H9 (cell line): ENCODE results near the gene MRM3. TPM values are rescaled to one million over a fixed set of nuclear protein-coding genes. Genes with fewer than 3 reads are reported as not detected.

Experiments
- DNase-seq: peaks from one replicate; pipeline ENCODE4 v3.0.0-alpha.2; 2017
- H2AFZ ChIP-seq: one replicate; pipeline ENCODE4 v1.6.1; 2013; ENCODE audit warnings: mild to moderate bottlenecking, low read length, control low read depth, moderate library complexity
- H2AK5ac ChIP-seq: 2 replicates; pipeline ENCODE4 v1.6.1; 2013; ENCODE audit warnings: low read length, control low read depth, mixed read lengths; ENCODE audit not compliant: insufficient read length
- H2BK120ac ChIP-seq: one replicate; pipeline ENCODE4 v1.6.1; 2013; ENCODE audit warnings: low read depth, mild to moderate bottlenecking, low read length, control low read depth, inconsistent platforms; ENCODE audit not compliant: poor library complexity, severe bottlenecking
- H2BK12ac ChIP-seq: 2 replicates; pipeline ENCODE4 v1.6.1; 2013; ENCODE audit warnings: low read length, control low read depth, mixed read lengths, low read depth; ENCODE audit not compliant: insufficient read length
- H2BK15ac ChIP-seq: 2 replicates; pipeline ENCODE4 v1.6.1; 2013; ENCODE audit warnings: low read depth, low read length, control low read depth
- H2BK20ac ChIP-seq: one replicate; pipeline ENCODE4 v1.6.1; 2013; ENCODE audit warnings: low read depth, mild to moderate bottlenecking, low read length, control low read depth, inconsistent platforms; ENCODE audit not compliant: poor library complexity, severe bottlenecking
- H2BK5ac ChIP-seq: 2 replicates; pipeline ENCODE4 v1.6.1; 2013; ENCODE audit warnings: low read length, control low read depth, mixed read lengths; ENCODE audit not compliant: insufficient read length
- H3K14ac ChIP-seq: 2 replicates; pipeline ENCODE4 v1.6.1; 2013; ENCODE audit warnings: low read length, control low read depth; ENCODE audit not compliant: insufficient read depth
- H3K18ac ChIP-seq: 2 replicates; pipeline ENCODE4 v1.6.1; 2013; ENCODE audit warnings: low read depth, mild to moderate bottlenecking, mixed read lengths, low read length, control low read depth; ENCODE audit not compliant: insufficient read length
- H3K23ac ChIP-seq: 2 replicates; pipeline ENCODE4 v1.6.1; 2013; ENCODE audit warnings: low read length, control low read depth, mixed read lengths, low read depth; ENCODE audit not compliant: insufficient read length
- H3K23me2 ChIP-seq: 2 replicates; pipeline ENCODE4 v1.6.1; 2013; ENCODE audit warnings: low read depth, mild to moderate bottlenecking, mixed read lengths, low read length, control low read depth; ENCODE audit not compliant: insufficient read length, poor library complexity, severe bottlenecking
- H3K27ac ChIP-seq: 2 replicates; pipeline ENCODE4 v1.5.1; 2013; ENCODE audit warnings: low read length, control low read depth, mixed read lengths, low read depth; ENCODE audit not compliant: insufficient read length
- H3K27me3 ChIP-seq: 2 replicates; pipeline ENCODE4 v1.6.1; 2013; ENCODE audit warnings: low read length, control low read depth, inconsistent platforms; ENCODE audit not compliant: insufficient read depth
- H3K4ac ChIP-seq: 2 replicates; pipeline ENCODE4 v1.6.1; 2013; ENCODE audit warnings: low read depth, mild to moderate bottlenecking, control low read depth, inconsistent platforms, low read length, moderate library complexity
- H3K4me1 ChIP-seq: 2 replicates; pipeline ENCODE4 v1.6.1; 2013; ENCODE audit warnings: low read length, control low read depth, inconsistent platforms; ENCODE audit not compliant: insufficient read depth
- H3K4me2 ChIP-seq: 2 replicates; pipeline ENCODE4 v1.6.1; 2013; ENCODE audit warnings: low read length, control low read depth, mixed read lengths; ENCODE audit not compliant: insufficient read length, insufficient read depth
- H3K56ac ChIP-seq: 2 replicates; pipeline ENCODE4 v1.6.1; 2013; ENCODE audit warnings: low read depth, mild to moderate bottlenecking, mixed read lengths, low read length, control low read depth; ENCODE audit not compliant: insufficient read length
- H3K79me1 ChIP-seq: 2 replicates; pipeline ENCODE4 v1.6.1; 2013; ENCODE audit warnings: low read depth, mild to moderate bottlenecking, moderate library complexity, low read length, control low read depth, inconsistent platforms; ENCODE audit not compliant: insufficient read depth, poor library complexity, severe bottlenecking
- H3K79me2 ChIP-seq: 2 replicates; pipeline ENCODE4 v1.6.1; 2013; ENCODE audit warnings: low read length, control low read depth, inconsistent platforms; ENCODE audit not compliant: insufficient read depth
- H3K9ac ChIP-seq: 2 replicates; pipeline ENCODE4 v1.6.1; 2013; ENCODE audit warnings: low read length, control low read depth, mixed read lengths; ENCODE audit not compliant: insufficient read length; ENCODE audit errors: extremely low read depth
- H3K9me3 ChIP-seq: one replicate; pipeline ENCODE4 v1.6.1; 2013; ENCODE audit warnings: low read depth, low read length, inconsistent platforms; ENCODE audit not compliant: control insufficient read depth
- H3T11ph ChIP-seq: one replicate; pipeline ENCODE4 v1.6.1; 2013; ENCODE audit warnings: mild to moderate bottlenecking, low read length, control low read depth, inconsistent platforms
- H4K20me1 ChIP-seq: one replicate; pipeline ENCODE4 v1.6.1; 2013; ENCODE audit not compliant: control insufficient read depth, insufficient read length, insufficient read depth
- H4K5ac ChIP-seq: 2 replicates; pipeline ENCODE4 v1.6.1; 2013; ENCODE audit warnings: low read depth, mild to moderate bottlenecking, mixed read lengths, low read length, control low read depth; ENCODE audit not compliant: insufficient read length
- H4K8ac ChIP-seq: replicated peaks from 2 replicates; pipeline ENCODE4 v1.6.1; 2013; ENCODE audit warnings: low read length, control low read depth, mixed read lengths, low read depth; ENCODE audit not compliant: insufficient read length
- H4K91ac ChIP-seq: 2 replicates; pipeline ENCODE4 v1.6.1; 2013; ENCODE audit warnings: low read depth, mild to moderate bottlenecking, moderate library complexity, mixed read lengths, low read length, control low read depth; ENCODE audit not compliant: insufficient read length
- H3K27ac Mint-ChIP-seq, 3 experiments: 2 replicates in 2 of 3; 3 replicates in 1 of 3; pipeline ENCODE4 v1.8.0; 2020 to 2021; ENCODE audit warnings: mixed read lengths in 3 of 3, mild to moderate bottlenecking in 1 of 3, moderate library complexity in 1 of 3
- H3K27me3 Mint-ChIP-seq: 2 replicates; pipeline ENCODE4 v1.8.0; 2021; ENCODE audit warnings: low read depth, mild to moderate bottlenecking, moderate library complexity, mixed read lengths
- H3K36me3 Mint-ChIP-seq, 3 experiments: 2 replicates in 2 of 3; 3 replicates in 1 of 3; pipeline ENCODE4 v1.8.0; 2020 to 2021; ENCODE audit warnings: low read depth in 3 of 3, mixed read lengths in 3 of 3; ENCODE audit not compliant: insufficient read depth in 1 of 3
- H3K4me1 Mint-ChIP-seq, 2 experiments: 2 replicates each; pipeline ENCODE4 v1.8.0; 2020; ENCODE audit warnings: mixed read lengths in 2 of 2
- H3K4me3 Mint-ChIP-seq, 2 experiments: 2 replicates in 1 of 2; 3 replicates in 1 of 2; pipeline ENCODE4 v1.8.0; 2020 to 2021; ENCODE audit warnings: mild to moderate bottlenecking in 2 of 2, mixed read lengths in 2 of 2, moderate library complexity in 1 of 2
- H3K9me3 Mint-ChIP-seq, 2 experiments: 2 replicates in 1 of 2; 3 replicates in 1 of 2; pipeline ENCODE4 v1.8.0; 2020; ENCODE audit warnings: mild to moderate bottlenecking in 2 of 2, mixed read lengths in 2 of 2, moderate library complexity in 1 of 2
- CTCF ChIP-seq: fragments of 200-600 bp; sonication (generic); conservative IDR thresholded peaks from 3 replicates; pipeline ENCODE4 v1.8.0; 2021; ENCODE audit warnings: antibody characterized with exemption, mild to moderate bottlenecking
- WGBS: extraction: QIAGEN DNeasy Blood & Tissue Kit; methylation state at CpG from one replicate; pipeline ENCODE4 v1.1.7; 2013; ENCODE audit warnings: missing lambda C conversion rate, low lambda C conversion rate, mixed read lengths; ENCODE audit not compliant: insufficient read length; ENCODE audit errors: extremely low coverage; 5-methylcytosine and 5-hydroxymethylcytosine counted together
- total RNA-seq: library from RNA; stranded (reverse); gene quantifications from 2 replicates; pipeline ENCODE4 v1.2.1, GENCODE V29; 2021

The MRM3 gene
- total RNA-seq, 1 experiment from 2014 or later, result 25.3 TPM

GRCh38 chr17:788551-788950, 6.4 kb downstream of the MRM3 start:
- no peak overlapping the region for H3K27ac Mint-ChIP-seq
- Histone ChIP-seq H2AFZ (no peak overlapping the region), H3K9me3 (no peaks in the 10 kb centered on the region), H3K27ac (no peak overlapping the region), H2BK15ac (no peak overlapping the region), H2BK12ac (no peak overlapping the region), H2BK20ac (no peak overlapping the region), H3K4ac (no peak overlapping the region), H4K20me1 (no peaks in the 10 kb centered on the region), H3K23ac (no peak overlapping the region), H3K56ac (no peak overlapping the region), H3K23me2 (no peaks in the 10 kb centered on the region), H2BK5ac (no peak overlapping the region), H3K4me2 (no peak overlapping the region), H3K18ac (no peak overlapping the region), H3T11ph (no peak overlapping the region), H3K79me2 (peaks cover 3% of the 10 kb centered on the region; the same call in 1 of the 2 replicates), H3K14ac (no peak overlapping the region), H3K9ac (no peak overlapping the region), H2BK120ac (no peak overlapping the region), H2AK5ac (no peak overlapping the region), H4K5ac (no peak overlapping the region), H3K79me1 (peaks cover 4% of the 10 kb centered on the region), H4K8ac (no peak overlapping the region), H3K27me3 (no peaks in the 10 kb centered on the region), H3K4me1 (no peaks in the 10 kb centered on the region), H4K91ac (no peak overlapping the region)
- no peak for DNase-seq
- H3K4me1 Mint-ChIP-seq, result peaks cover 3 to 15% of the 10 kb centered on the region in 2 experiments; a peak in 3 of 4 replicates
- no CpG with 5 or more reads among the region's 4 CpGs for WGBS
- H3K9me3 Mint-ChIP-seq, result no peaks in the 10 kb centered on the region
- no peak overlapping the region for H3K4me3 Mint-ChIP-seq
- peaks cover 22 to 64% (median 61%) of the 10 kb centered on the region in 3 experiments; a peak in 6 of 7 replicates for H3K36me3 Mint-ChIP-seq
- no peak for TF ChIP-seq CTCF
- H3K27me3 Mint-ChIP-seq, result no peaks in the 10 kb centered on the region; the same call in 1 of the 2 replicates
